ENCODE measurements around the gene ACTL10. TPM values are rescaled to one million over a fixed set of nuclear protein-coding genes. Genes with fewer than 3 reads are reported as not detected.

The ACTL10 gene
- total and polyA plus RNA-seq, 10 donors: 1.1 to 3.5 (median 2.1) TPM

GRCh38 chr20:33710681-33711445, 44.1 kb downstream of the ACTL10 start:
- intact Hi-C loops (cut with DNase I; ENCODE audit: low total_unique reads): no loop called here
- H3K4me1 ChIP-seq: no peaks in the 10 kb centered on the region
- DNase-seq: no peak
- H3K27ac ChIP-seq: no peak overlapping the region
- H3K36me3 ChIP-seq: peaks cover 0 to 89% (median 61%) of the 10 kb centered on the region in 6 donors
- no peak overlapping the region for H3K4me3 ChIP-seq
- H3K27me3 ChIP-seq (replicated peaks in 1 of 7): no peaks in the 10 kb centered on the region
- TF ChIP-seq POLR2A (IDR thresholded peaks at IDR 0.05) (no peak), POLR2AphosphoS5 (IDR thresholded peaks at IDR 0.05) (no peak), CTCF (IDR thresholded peaks at IDR 0.05 in 8 of 11, conservative IDR thresholded peaks at IDR 0.05 in 3 of 11) (no peak)
- H3K9me3 ChIP-seq: no peaks in the 10 kb centered on the region
- WGBS, 5 donors: 80 to 84% (median 83%) methylated on average over 13 to 14 of the region's 14 CpGs

- intact Hi-C loops (cut with DNase I; ENCODE audit: low total_unique reads): no loop called here
- 0 to 100% (median 88%) methylated on average over 1 of the region's 1 CpG for WGBS, 5 donors
- H3K36me3 ChIP-seq: peaks cover 0 to 84% (median 56%) of the 10 kb centered on the region in 6 donors
These were observed 44.6 kb downstream of the ACTL10 start for GRCh38 chr20:33711446-33711738.

GRCh38 chr20:33713865-33714367, 47.2 kb downstream of the ACTL10 start:
- Histone ChIP-seq H3K9me3 (no peaks in the 10 kb centered on the region), H3K4me3 (no peak overlapping the region), H3K27ac (no peak overlapping the region), H3K36me3 (peaks cover 0 to 59% (median 41%) of the 10 kb centered on the region in 6 donors), H3K4me1 (peaks cover 0 to 12% (median 5%) of the 10 kb centered on the region in 6 donors), H3K27me3 (replicated peaks in 1 of 7) (no peaks in the 10 kb centered on the region)
- TF ChIP-seq CTCF (IDR thresholded peaks at IDR 0.05 in 8 of 11, conservative IDR thresholded peaks at IDR 0.05 in 3 of 11) (no peak), POLR2A (IDR thresholded peaks at IDR 0.05) (no peak), POLR2AphosphoS5 (IDR thresholded peaks at IDR 0.05) (no peak)
- intact Hi-C loops (cut with DNase I; ENCODE audit: low total_unique reads): no loop called here
- DNase-seq: no peak
- WGBS, 5 donors: 84 to 93% (median 91%) methylated on average over 10 of the region's 10 CpGs

More at GRCh38 chr20:33711446-33711738, 44.6 kb downstream of the ACTL10 start:
- no peak overlapping the region for H3K4me3 ChIP-seq
- H3K4me1 ChIP-seq: no peaks in the 10 kb centered on the region
- no peak for TF ChIP-seq POLR2AphosphoS5 (IDR thresholded peaks at IDR 0.05)
- no peak for TF ChIP-seq CTCF (IDR thresholded peaks at IDR 0.05 in 8 of 11, conservative IDR thresholded peaks at IDR 0.05 in 3 of 11)
- no peaks in the 10 kb centered on the region for H3K9me3 ChIP-seq
- DNase-seq: no peak
- H3K27me3 ChIP-seq (replicated peaks in 1 of 7): no peaks in the 10 kb centered on the region
- H3K27ac ChIP-seq: no peak overlapping the region

- H3K9me3 ChIP-seq: no peaks in the 10 kb centered on the region
- peaks cover 11 to 32% (median 22%) of the 10 kb centered on the region in 6 donors for H3K4me1 ChIP-seq
- H3K4me3 ChIP-seq: no peak overlapping the region
- no peak overlapping the region for H3K27ac ChIP-seq
- intact Hi-C loops (cut with DNase I; ENCODE audit: low total_unique reads): no loop called here
- H3K36me3 ChIP-seq: peaks cover 0 to 42% (median 31%) of the 10 kb centered on the region in 6 donors
- TF ChIP-seq POLR2AphosphoS5 (IDR thresholded peaks at IDR 0.05) (no peak), CTCF (IDR thresholded peaks at IDR 0.05 in 8 of 11, conservative IDR thresholded peaks at IDR 0.05 in 3 of 11) (no peak), POLR2A (IDR thresholded peaks at IDR 0.05) (no peak)
- 82 to 95% (median 91%) methylated on average over 2 of the region's 2 CpGs for WGBS, 5 donors
- no peaks in the 10 kb centered on the region for H3K27me3 ChIP-seq (replicated peaks in 1 of 7)
- DNase-seq: no peak
These were observed 49.8 kb downstream of the ACTL10 start for GRCh38 chr20:33716498-33716897.
